Activated CD4-positive, CD25-positive, alpha-beta regulatory T cell treated with anti-CD3 and anti-CD28 coated beads, Interleukin-2, amount 50 U/mL, for 24 hours (primary cell): ENCODE results near the gene HAS3.
A peak's percentile ranks its signal among the peaks of the same experiment; 100 is the strongest.
"Not testable (repeated sequence)": the region's sequence is repeated elsewhere in the genome, so short reads cannot be mapped to it uniquely, and the experiment has no call there.

Source experiments
- ATAC-seq, 2 donors: fragments of 150-1000 bp; cut with Tn5 transposase; one replicate each; pipeline ENCODE4 v1.10.0; 2021; ENCODE audit warnings: mild to moderate bottlenecking in 1 of 2, moderate library complexity in 1 of 2

Gene HAS3

GRCh38 chr16:69105501-69106361 is at the start of gene HAS3:
HAS3 (plus strand) TSS chr16:69105653; CDS start chr16:69109396, 3,743 bp downstream.
- peak; percentile 65 to 66 for ATAC-seq

GRCh38 chr16:69055980-69056379 is 49.5 kb upstream of the HAS3 start:
- ATAC-seq = no peak

- no peak for ATAC-seq
Observed at GRCh38 chr16:69056421-69056820, 49.0 kb upstream of the HAS3 start.

- ATAC-seq = no peak
Observed at GRCh38 chr16:69057400-69058378, 47.8 kb upstream of the HAS3 start.

GRCh38 chr16:69063491-69063890 is 42.0 kb upstream of the HAS3 start:
- ATAC-seq = not testable (repeated sequence)

- no peak for ATAC-seq
Observed at GRCh38 chr16:69064124-69064763, 41.2 kb upstream of the HAS3 start.

- no peak for ATAC-seq
Observed at GRCh38 chr16:69064764-69065313, 40.6 kb upstream of the HAS3 start.

GRCh38 chr16:69069504-69069903 is 35.9 kb upstream of the HAS3 start:
- no peak for ATAC-seq

GRCh38 chr16:69071036-69071435 is 34.4 kb upstream of the HAS3 start:
- ATAC-seq = no peak

GRCh38 chr16:69072640-69072974 is 32.8 kb upstream of the HAS3 start:
- ATAC-seq = no peak

GRCh38 chr16:69073181-69073702 is 32.2 kb upstream of the HAS3 start:
- ATAC-seq = no peak

- ATAC-seq = no peak
Observed at GRCh38 chr16:69077251-69077650, 28.2 kb upstream of the HAS3 start.

- no peak for ATAC-seq
Observed at GRCh38 chr16:69078073-69078472, 27.4 kb upstream of the HAS3 start.

GRCh38 chr16:69079697-69080096 is 25.8 kb upstream of the HAS3 start:
- no peak for ATAC-seq

GRCh38 chr16:69083306-69083941 is 22.0 kb upstream of the HAS3 start:
- no peak for ATAC-seq

- ATAC-seq = no peak
Observed at GRCh38 chr16:69084289-69084688, 21.2 kb upstream of the HAS3 start.

GRCh38 chr16:69085032-69085695 is 20.3 kb upstream of the HAS3 start:
- no peak for ATAC-seq

- no peak for ATAC-seq
Observed at GRCh38 chr16:69087161-69087581, 18.3 kb upstream of the HAS3 start.

- ATAC-seq = no peak
Observed at GRCh38 chr16:69088684-69089083, 16.8 kb upstream of the HAS3 start.

- ATAC-seq = peak; percentile 88 to 92
Observed at GRCh38 chr16:69089091-69089910, 16.2 kb upstream of the HAS3 start.
